Regular cardiac myocyte (primary cell): Measurements from ENCODE around the gene CACNG1. TPM values are rescaled to one million over a fixed set of nuclear protein-coding genes. Genes with fewer than 3 reads are reported as not detected.

Experiments used
- total RNA-seq: library from RNA; depleted of rRNA; stranded (reverse); fragments of >200 nt; gene quantifications from 2 replicates; pipeline ENCODE4 v1.2.3, GENCODE V29; 2014

CACNG1 gene
- not detected in 2 replicates for total RNA-seq

GRCh38 chr17:67044016-67044772, at the start of gene CACNG1:
Gene CACNG1, plus strand, starts transcription at chr17:67044554. Its CDS starts 107 bp downstream, at chr17:67044661.

Other genes with a start within 250 kb of the CACNG1 start
- gene CACNG5, start 209.4 kb upstream of the CACNG1 start, total RNA-seq = not detected in 2 replicates
- gene CACNG4, start 79.8 kb upstream of the CACNG1 start, total RNA-seq = not detected in 2 replicates
- 35.5 and 87.1 TPM in 2 replicates for gene HELZ, start 200.6 kb downstream of the CACNG1 start, total RNA-seq